Measurements from ENCODE around the gene NDUFB6.

GRCh38 chr9:32596096-32596865, 23.3 kb upstream of the NDUFB6 start:
- no peak for TF ChIP-seq CTCF (conservative IDR thresholded peaks at IDR 0.05)
- TF ChIP-seq ZFX (IDR thresholded peaks at IDR 0.05), result no peak

All from C4-2B (cell line).